PC-9 (cell line): ENCODE measurements around the gene ZNF229. TPM values are rescaled to one million over a fixed set of nuclear protein-coding genes. Genes with fewer than 3 reads are reported as not detected.
A peak's percentile ranks its signal among the peaks of the same experiment; 100 is the strongest.
"Not testable (repeated sequence)": the region's sequence is repeated elsewhere in the genome, so short reads cannot be mapped to it uniquely, and the experiment has no call there.

Source experiments
- Bru-seq: library from RNA; stranded (reverse); fragments of 400-500 nt; gene quantifications from one replicate; lab custom pipeline; 2021; lab: Mats Ljungman, UMichigan
- BruChase-seq, 2 experiments: library from RNA; stranded (reverse); fragments of 400-500 nt; gene quantifications; one replicate each; lab custom pipeline; 2021; lab: Mats Ljungman, UMichigan
- BruUV-seq: library from RNA; stranded (reverse); fragments of 400-500 nt; replicated peaks from 2 replicates; lab custom pipeline; 2021; lab: Mats Ljungman, UMichigan
- CTCF ChIA-PET: fragments of 300-600 bp; sonication (Branson Sonifier 250); formaldehyde crosslinking; loops from one replicate; lab custom pipeline; 2022; ENCODE audit warnings: antibody characterized with exemption; lab: Charles Lee
- POLR2A ChIA-PET: fragments of 300-600 bp; sonication (Branson Sonifier 250); formaldehyde crosslinking; loops from one replicate; lab custom pipeline; 2022; ENCODE audit warnings: antibody characterized with exemption; ENCODE audit not compliant: unreplicated experiment; lab: Charles Lee
- DNase-seq, 2 experiments: peaks; one replicate each; pipeline versions ENCODE4 v3.0.0 to v3.0.0-alpha.2; 2015 to 2022; ENCODE audit warnings: mixed read lengths in 1 of 2
- H2AFZ ChIP-seq: fragments of 200-600 bp; sonication (generic); 2 replicates; pipeline ENCODE4 v1.8.1; 2017; ENCODE audit warnings: antibody characterized with exemption
- H3F3A ChIP-seq: fragments of 200-600 bp; sonication (generic); 2 replicates; pipeline ENCODE4 v1.8.1; 2017; ENCODE audit warnings: antibody characterized with exemption, mild to moderate bottlenecking, low read depth; ENCODE audit not compliant: insufficient read depth
- H3K27ac ChIP-seq: fragments of 200-600 bp; sonication (generic); 2 replicates; pipeline ENCODE4 v1.6.1; 2016; ENCODE audit warnings: mixed run types
- H3K27me3 ChIP-seq: fragments of 200-600 bp; sonication (generic); 2 replicates; pipeline ENCODE4 v1.6.1; 2016; ENCODE audit warnings: low read depth, mixed run types; ENCODE audit not compliant: insufficient read depth
- H3K36me3 ChIP-seq: fragments of 200-600 bp; sonication (generic); 2 replicates; pipeline ENCODE4 v1.6.1; 2016; ENCODE audit warnings: low read depth, mixed run types
- H3K4me1 ChIP-seq: fragments of 200-600 bp; sonication (generic); replicated peaks from 2 replicates; pipeline ENCODE4 v1.6.1; 2016; ENCODE audit warnings: mixed run types; ENCODE audit not compliant: insufficient read depth
- H3K4me2 ChIP-seq: fragments of 200-600 bp; sonication (generic); 2 replicates; pipeline ENCODE4 v1.6.1; 2017; ENCODE audit warnings: mixed run types
- H3K4me3 ChIP-seq: fragments of 200-600 bp; sonication (generic); 2 replicates; pipeline ENCODE4 v1.6.1; 2016; ENCODE audit warnings: mixed run types
- H3K79me2 ChIP-seq: fragments of 200-600 bp; sonication (generic); 2 replicates; pipeline ENCODE4 v1.6.1; 2017; ENCODE audit warnings: low read depth, mixed run types
- H3K9me2 ChIP-seq: fragments of 200-600 bp; sonication (generic); 2 replicates; pipeline ENCODE4 v1.8.1; 2017; ENCODE audit warnings: mild to moderate bottlenecking; ENCODE audit not compliant: insufficient read depth
- H3K9me3 ChIP-seq: fragments of 200-600 bp; sonication (generic); 2 replicates; pipeline ENCODE4 v1.8.1; 2016; ENCODE audit warnings: low read depth; ENCODE audit not compliant: insufficient read depth
- H4K20me1 ChIP-seq: fragments of 200-600 bp; sonication (generic); 2 replicates; pipeline ENCODE4 v1.8.1; 2017; ENCODE audit not compliant: insufficient read depth
- EZH2 ChIP-seq: fragments of 200-600 bp; sonication (generic); IDR thresholded peaks from 2 replicates; pipeline ENCODE4 v1.8.0; 2017; ENCODE audit warnings: antibody characterized with exemption, low read depth
- intact Hi-C: fragments of 100-400 bp; cut with micrococcal nuclease; formaldehyde crosslinking; loops from one replicate; pipeline ENCODE4 v1.10.0; 2022; ENCODE audit not compliant: unreplicated experiment
- long read RNA-seq: library from polyadenylated mRNA; stranded (forward); transcript quantifications from one replicate; pipeline ENCODE4 v2.0.0, GENCODE V29; 2022
- total RNA-seq: library from RNA; stranded (reverse); gene quantifications from 2 replicates; pipeline ENCODE4 v1.2.3, GENCODE V29; 2021
- TF ChIP-seq, protein P1 (sequence below): fragments of 200-600 bp; sonication (generic); conservative IDR thresholded peaks from 2 replicates; pipeline ENCODE4 v1.6.1; 2017; ENCODE audit warnings: mixed run types, antibody characterized with exemption, mild to moderate bottlenecking, moderate library complexity

The ZNF229 gene
- total RNA-seq (11.3 and 12.3 TPM in 2 replicates), Bru-seq, nascent RNA (percentile 69 among the genes with signal in this experiment), BruChase-seq, experiment 1, labeled RNA remaining after a 2-hour chase (percentile 90 among the genes with signal in this experiment), BruChase-seq, experiment 2, labeled RNA remaining after a 6-hour chase (percentile 82 among the genes with signal in this experiment)
- long read RNA-seq, full-length matches to known transcripts: 1 of 5 reads
- long read RNA-seq, partial matches to known transcripts: 1 of 5 reads
- long read RNA-seq, other reads (novel, unspliced or antisense): 3 of 5 reads

DNA sequence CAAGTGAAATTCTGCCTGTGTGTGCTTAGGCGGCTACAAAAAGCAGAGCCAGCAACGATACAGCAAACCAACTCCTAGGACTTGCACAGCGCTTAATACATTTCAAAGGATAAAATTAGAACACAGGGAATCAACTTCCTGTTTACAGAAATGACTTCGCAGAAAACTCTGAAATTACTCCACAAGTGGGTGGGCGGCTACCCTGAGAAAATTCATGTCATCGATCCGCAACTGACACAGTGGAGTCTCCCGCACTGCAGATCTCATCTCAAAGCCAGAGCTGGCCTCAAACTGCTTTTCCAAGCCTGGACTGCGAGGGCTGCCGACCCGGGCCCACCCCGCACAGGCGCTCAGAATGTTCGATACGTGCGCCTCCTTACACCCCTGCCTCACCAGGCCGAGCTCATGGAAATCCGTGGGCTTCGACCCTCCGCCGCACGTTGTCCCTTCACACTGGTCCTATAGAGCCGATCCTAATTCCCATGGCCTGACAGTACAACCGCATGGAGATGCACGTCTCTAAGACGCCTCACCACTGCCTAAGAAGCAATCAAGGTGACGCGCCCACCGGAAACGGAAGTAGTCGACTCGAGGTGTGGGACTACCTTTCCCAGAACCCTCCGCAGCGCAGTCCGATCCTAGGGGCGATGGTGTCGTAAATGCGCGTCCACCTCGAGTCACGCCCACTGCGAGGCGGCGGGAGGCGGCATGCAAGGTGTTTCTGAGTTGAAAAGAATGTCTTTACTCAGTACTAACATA, at the start of gene ZNF229:
ZNF229 (minus strand) TSS at position 557 of the 759 bp plus-strand sequence. CDS start 5,625 bp downstream, outside the sequence.
- ChIA-PET CTCF (no interaction called here), POLR2A (interaction anchor here (0.6 kb wide), 1 partner anchor 188 kb away, joined by 6 read pairs; no protein-coding TSS in a partner anchor)
- H3K27me3 ChIP-seq: peaks cover 32% of the 10 kb centered on the region
- peaks cover 45% of the 10 kb centered on the region for H3K36me3 ChIP-seq
- peaks cover 16% of the 10 kb centered on the region; the same call in 1 of the 2 replicates for H3K79me2 ChIP-seq
- peak; percentile 89 to 96 for DNase-seq
- peak within 1 kb of the TSS; percentile 64 for H3K4me3 ChIP-seq
- H3K27ac ChIP-seq: peak within 1 kb of the TSS; percentile 48
- H3F3A ChIP-seq: no peaks in the 10 kb centered on the region
- H3K4me1 ChIP-seq: peaks cover 15% of the 10 kb centered on the region
- H2AFZ ChIP-seq: peak within 1 kb of the TSS; percentile 91
- H3K9me2 ChIP-seq: no peaks in the 10 kb centered on the region
- TF ChIP-seq, protein P1, sequence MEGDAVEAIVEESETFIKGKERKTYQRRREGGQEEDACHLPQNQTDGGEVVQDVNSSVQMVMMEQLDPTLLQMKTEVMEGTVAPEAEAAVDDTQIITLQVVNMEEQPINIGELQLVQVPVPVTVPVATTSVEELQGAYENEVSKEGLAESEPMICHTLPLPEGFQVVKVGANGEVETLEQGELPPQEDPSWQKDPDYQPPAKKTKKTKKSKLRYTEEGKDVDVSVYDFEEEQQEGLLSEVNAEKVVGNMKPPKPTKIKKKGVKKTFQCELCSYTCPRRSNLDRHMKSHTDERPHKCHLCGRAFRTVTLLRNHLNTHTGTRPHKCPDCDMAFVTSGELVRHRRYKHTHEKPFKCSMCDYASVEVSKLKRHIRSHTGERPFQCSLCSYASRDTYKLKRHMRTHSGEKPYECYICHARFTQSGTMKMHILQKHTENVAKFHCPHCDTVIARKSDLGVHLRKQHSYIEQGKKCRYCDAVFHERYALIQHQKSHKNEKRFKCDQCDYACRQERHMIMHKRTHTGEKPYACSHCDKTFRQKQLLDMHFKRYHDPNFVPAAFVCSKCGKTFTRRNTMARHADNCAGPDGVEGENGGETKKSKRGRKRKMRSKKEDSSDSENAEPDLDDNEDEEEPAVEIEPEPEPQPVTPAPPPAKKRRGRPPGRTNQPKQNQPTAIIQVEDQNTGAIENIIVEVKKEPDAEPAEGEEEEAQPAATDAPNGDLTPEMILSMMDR: no peak
- no peak for TF ChIP-seq EZH2
- H3K4me2 ChIP-seq: peak within 1 kb of the TSS; percentile 92
- intact Hi-C loops: no loop called here
- no peaks in the 10 kb centered on the region for H4K20me1 ChIP-seq
- peaks cover 56% of the 10 kb centered on the region; the same call in 1 of the 2 replicates for H3K9me3 ChIP-seq
- no TSS peak for BruUV-seq

DNA sequence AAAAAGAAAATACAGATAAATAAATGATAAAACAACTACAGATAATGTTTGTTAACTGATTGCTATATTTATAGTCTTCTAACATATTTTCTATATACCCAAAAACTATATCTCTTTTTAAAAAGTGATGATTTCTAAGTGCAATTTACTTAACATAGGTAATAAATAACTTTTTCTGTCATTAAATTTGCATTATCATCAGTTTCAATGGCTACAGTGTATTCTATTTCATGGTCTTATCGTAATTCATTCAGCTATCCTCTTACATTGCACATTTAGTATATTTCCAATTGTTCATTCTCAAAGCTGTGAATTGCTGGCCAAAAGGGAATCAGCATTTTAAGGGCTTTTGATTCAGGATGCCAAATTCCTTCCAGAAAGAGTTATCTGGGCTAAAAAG, 48.4 kb upstream of the ZNF229 start:
- peaks cover 72% of the 10 kb centered on the region for H3K79me2 ChIP-seq
- peaks cover 8% of the 10 kb centered on the region; the same call in 1 of the 2 replicates for H3F3A ChIP-seq
- POLR2A ChIA-PET: no interaction called here
- peaks cover 69% of the 10 kb centered on the region for H3K36me3 ChIP-seq
- no TSS peak for BruUV-seq
- H3K27me3 ChIP-seq: no peaks in the 10 kb centered on the region
- H3K9me3 ChIP-seq: peaks cover 74% of the 10 kb centered on the region
- peak overlapping the region; percentile 19; the same call in 1 of the 2 replicates for H3K4me3 ChIP-seq
- peaks cover 4% of the 10 kb centered on the region; the same call in 1 of the 2 replicates for H3K4me1 ChIP-seq
- H4K20me1 ChIP-seq: no peaks in the 10 kb centered on the region
- TF ChIP-seq, protein P1: no peak
- TF ChIP-seq EZH2: no peak
- H3K4me2 ChIP-seq: no peak overlapping the region
- CTCF ChIA-PET: no interaction called here
- H3K27ac ChIP-seq: no peak overlapping the region
- no peaks in the 10 kb centered on the region for H3K9me2 ChIP-seq
- no peak for DNase-seq
- H2AFZ ChIP-seq: no peak overlapping the region
- intact Hi-C loops: no loop called here

DNA sequence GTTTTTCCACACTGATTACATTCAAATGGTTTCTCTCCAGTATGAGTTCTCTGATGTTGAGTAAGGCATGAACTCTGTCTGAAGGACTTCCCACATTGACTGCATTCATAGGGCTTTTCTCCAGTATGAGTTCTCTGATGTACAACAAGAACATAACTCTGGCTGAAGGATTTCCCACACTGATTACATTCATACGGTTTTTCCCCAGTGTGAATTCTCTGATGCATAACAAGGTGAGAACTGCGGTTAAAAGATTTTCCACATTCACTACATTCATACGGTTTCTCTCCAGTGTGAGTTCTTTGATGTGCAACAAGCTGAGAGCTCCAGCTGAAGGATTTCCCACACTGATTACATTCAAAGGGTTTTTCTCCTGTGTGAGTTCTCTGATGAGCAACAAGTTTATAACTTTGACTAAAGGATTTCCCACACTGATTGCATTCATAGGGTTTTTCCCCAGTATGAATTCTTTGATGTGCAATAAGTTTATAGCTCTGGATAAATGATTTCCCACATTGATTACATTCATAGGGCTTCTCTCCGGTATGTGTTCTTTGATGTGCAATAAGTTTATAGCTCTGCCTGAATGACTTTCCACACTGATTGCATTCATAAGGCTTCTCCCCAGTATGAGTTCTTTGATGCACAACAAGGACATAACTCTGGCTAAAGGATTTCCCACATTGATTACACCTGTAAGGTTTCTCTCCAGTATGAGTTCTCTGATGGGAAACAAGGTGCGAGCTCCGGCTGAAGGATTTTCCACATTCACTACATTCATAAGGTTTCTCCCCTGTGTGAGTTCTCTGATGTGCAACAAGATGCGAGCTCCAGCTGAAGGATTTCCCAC, 28.5 kb upstream of the ZNF229 start:
- ChIA-PET POLR2A (no interaction called here), CTCF (no interaction called here)
- Histone ChIP-seq H3K4me1 (no peaks in the 10 kb centered on the region), H3K4me2 (no peak overlapping the region), H3K79me2 (no peaks in the 10 kb centered on the region), H3K27ac (no peak overlapping the region), H2AFZ (no peak overlapping the region), H3K9me2 (no peaks in the 10 kb centered on the region), H3K4me3 (0 out of 2 replicates have a peak overlapping the region, but pooled peaks have one; percentile 13), H3F3A (peaks cover 38% of the 10 kb centered on the region), H3K9me3 (peaks cover 91% of the 10 kb centered on the region), H4K20me1 (no peaks in the 10 kb centered on the region), H3K27me3 (no peaks in the 10 kb centered on the region), H3K36me3 (peaks cover 70% of the 10 kb centered on the region)
- BruUV-seq: no TSS peak
- DNase-seq: peak; percentile 6 to 56
- intact Hi-C loops: no loop called here
- no peak for TF ChIP-seq EZH2
- TF ChIP-seq, protein P1: no peak

DNA sequence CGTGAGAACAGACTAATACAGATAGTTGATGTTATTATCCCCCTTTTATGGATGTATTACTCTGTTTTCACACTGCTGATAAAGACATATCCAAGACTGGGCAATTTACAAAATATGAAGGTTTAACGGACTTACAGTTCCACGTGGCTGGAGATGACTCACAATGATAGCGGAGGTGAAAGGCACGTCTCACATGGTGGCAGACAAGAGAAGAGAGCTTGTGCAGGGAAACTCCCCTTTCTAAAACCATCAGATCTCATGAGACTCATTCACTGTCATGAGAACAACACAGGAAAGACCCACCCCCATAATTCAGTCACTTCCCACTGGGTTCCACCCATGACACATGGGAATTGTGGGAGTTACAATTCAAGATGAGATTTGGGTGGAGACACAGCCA, 20.5 kb upstream of the ZNF229 start:
- H3K4me3 ChIP-seq, H3K27me3 ChIP-seq, H3K27ac ChIP-seq, intact Hi-C loops, H3K79me2 ChIP-seq, H2AFZ ChIP-seq, H3K4me2 ChIP-seq, CTCF ChIA-PET, H3K9me2 ChIP-seq, POLR2A ChIA-PET, H3K36me3 ChIP-seq, BruUV-seq, DNase-seq, H3K4me1 ChIP-seq, H4K20me1 ChIP-seq, H3F3A ChIP-seq: not testable (repeated sequence)
- H3K9me3 ChIP-seq: peaks cover 50% of the 10 kb centered on the region
